Thymus (tissue), 11 donors: ENCODE measurements around the gene KCND1. TPM values are rescaled to one million over a fixed set of nuclear protein-coding genes. Genes with fewer than 3 reads are reported as not detected.
A peak's percentile ranks its signal among the peaks of the same experiment; 100 is the strongest.

Experiments
- DNase-seq, 9 donors: peaks; one replicate each; pipeline ENCODE4 v3.0.0-alpha.2; 2013; ENCODE audit warnings: low spot score in 9 of 9, low read depth in 6 of 9, missing footprints in 1 of 9
- H3K27ac ChIP-seq, 2 donors: one replicate each; pipeline ENCODE4 v1.5.1; 2013; ENCODE audit warnings: control low read depth in 1 of 2, low read depth in 1 of 2, low read length in 1 of 2, mild to moderate bottlenecking in 1 of 2, moderate library complexity in 1 of 2
- H3K27me3 ChIP-seq, 2 donors: one replicate each; pipeline ENCODE4 v1.5.1; 2013; ENCODE audit warnings: low read length in 1 of 2; ENCODE audit not compliant: control insufficient read depth in 2 of 2, insufficient read depth in 1 of 2
- H3K36me3 ChIP-seq, 2 donors: one replicate each; pipeline ENCODE4 v1.5.1; 2013; ENCODE audit warnings: low read length in 1 of 2, mild to moderate bottlenecking in 1 of 2, moderate library complexity in 1 of 2; ENCODE audit not compliant: control insufficient read depth in 2 of 2, insufficient read depth in 2 of 2
- H3K4me1 ChIP-seq, 2 donors: one replicate each; pipeline ENCODE4 v1.5.1; 2013; ENCODE audit warnings: low read length in 2 of 2; ENCODE audit not compliant: control insufficient read depth in 2 of 2, insufficient read depth in 2 of 2
- H3K4me3 ChIP-seq, 2 donors: one replicate each; pipeline ENCODE4 v1.5.1; 2013; ENCODE audit warnings: low read length in 2 of 2, control low read depth in 1 of 2, mild to moderate bottlenecking in 1 of 2
- H3K9me3 ChIP-seq, 2 donors: one replicate each; pipeline ENCODE4 v1.5.1; 2013; ENCODE audit warnings: low read length in 1 of 2, mild to moderate bottlenecking in 1 of 2; ENCODE audit not compliant: control insufficient read depth in 2 of 2, insufficient read depth in 1 of 2
- WGBS: extraction: QIAGEN DNeasy Blood & Tissue Kit; methylation state at CpG from one replicate; pipeline ENCODE4 v1.1.7; 2013; 5-methylcytosine and 5-hydroxymethylcytosine counted together
- polyA plus RNA-seq: library from polyadenylated mRNA; stranded (reverse); fragments of 200-250 nt; gene quantifications from one replicate; pipeline ENCODE4 v1.2.3, GENCODE V29; 2013
- total RNA-seq: library from RNA; stranded (reverse); fragments of 120-200 nt; gene quantifications from one replicate; pipeline ENCODE4 v1.2.4, GENCODE V29; 2013
- donor health status: healthy.

KCND1 gene
- total and polyA plus RNA-seq, 2 donors = 0.19 to 3.1 TPM

DNA sequence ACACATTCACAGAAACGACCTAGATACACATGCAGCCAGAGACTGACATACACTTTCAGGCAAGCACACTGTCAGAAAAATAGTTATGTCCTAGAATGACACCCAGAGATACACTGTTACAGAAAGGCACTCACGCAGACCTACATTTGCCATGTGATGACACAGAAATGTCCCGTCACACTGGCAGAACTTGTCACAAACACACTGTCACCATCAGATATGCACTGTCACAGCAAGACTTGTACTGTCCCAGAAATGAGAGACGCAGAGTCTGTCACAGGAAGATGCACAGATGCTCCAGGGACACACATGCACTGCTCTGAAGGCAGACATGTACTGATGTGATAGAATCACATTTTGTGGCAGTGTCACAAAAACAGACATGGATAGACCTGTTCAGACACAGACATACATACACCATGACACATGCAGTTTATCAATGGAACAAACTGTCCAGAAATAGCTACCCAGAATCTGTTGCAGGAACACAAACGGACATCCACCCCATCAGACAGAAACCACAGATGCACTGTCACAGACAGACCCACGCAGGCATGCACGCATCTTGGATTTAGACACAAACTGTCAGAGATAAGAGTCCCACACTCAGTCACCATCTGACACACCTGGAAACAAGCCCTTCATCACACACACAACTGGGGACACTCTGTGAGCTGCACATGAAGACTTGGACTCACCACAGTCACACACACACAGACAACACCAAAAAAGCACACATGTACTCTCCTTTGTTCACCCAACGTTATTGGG lies 51.5 kb downstream of the KCND1 start:
- Histone ChIP-seq H3K4me3 (peak overlapping the region; percentile 76 to 85), H3K36me3 (peaks cover 37% of the 10 kb centered on the region in 2 donors)

DNA sequence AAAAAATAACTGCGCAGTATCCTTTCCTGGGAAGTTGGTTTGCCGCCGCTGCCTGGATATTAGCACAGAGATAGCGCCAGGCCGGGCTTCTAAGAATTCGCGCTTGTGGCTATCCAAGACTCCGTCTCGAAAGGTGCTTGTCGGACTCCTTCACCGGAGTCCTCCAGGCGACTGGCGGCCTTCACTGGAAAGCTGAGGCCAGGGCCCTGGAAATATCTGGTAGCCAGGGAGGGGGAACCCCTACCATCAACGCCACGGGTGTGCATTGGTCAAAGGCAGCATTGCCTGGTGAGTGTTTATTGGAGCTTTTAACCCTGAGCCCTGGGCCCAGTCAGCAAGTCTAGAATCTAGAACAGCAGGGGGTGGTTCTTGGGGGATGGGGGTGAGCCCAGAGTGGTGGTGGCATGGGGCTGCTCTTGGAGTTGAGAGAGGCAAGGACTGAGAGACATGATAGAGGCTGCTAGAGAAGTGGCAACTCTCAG lies 52.2 kb downstream of the KCND1 start:
- WGBS = 2% methylated on average over 15 of the region's 15 CpGs
- H3K27me3 ChIP-seq = no peaks in the 10 kb centered on the region
- H3K4me3 ChIP-seq = peak overlapping the region; percentile 76 to 85
- peaks cover 17 to 51% of the 10 kb centered on the region in 2 donors for H3K4me1 ChIP-seq
- H3K9me3 ChIP-seq = peaks cover 0 to 10% of the 10 kb centered on the region in 2 donors
- H3K27ac ChIP-seq = peak overlapping the region; percentile 89 to 96
- DNase-seq = no peak
- peaks cover 37 to 39% of the 10 kb centered on the region in 2 donors for H3K36me3 ChIP-seq

More for the DNA sequence above, 51.5 kb downstream of the KCND1 start:
- Histone ChIP-seq H3K4me1 (peaks cover 17 to 47% of the 10 kb centered on the region in 2 donors), H3K27ac (peak overlapping the region; percentile 89 to 96), H3K27me3 (no peaks in the 10 kb centered on the region), H3K9me3 (peaks cover 0 to 10% of the 10 kb centered on the region in 2 donors)
- DNase-seq = peak in 2 of 9 donors; percentile 54 to 75
- 22% methylated on average over 8 of the region's 8 CpGs for WGBS

- peaks cover 36 to 39% of the 10 kb centered on the region in 2 donors for H3K36me3 ChIP-seq
Observed at GRCh38 chrX:48918643-48919340, 52.9 kb downstream of the KCND1 start, which contains the start of gene PIM2. Gene PIM2 (minus strand): TSS chrX:48919024. CDS start chrX:48918834, 190 bp downstream.

DNA sequence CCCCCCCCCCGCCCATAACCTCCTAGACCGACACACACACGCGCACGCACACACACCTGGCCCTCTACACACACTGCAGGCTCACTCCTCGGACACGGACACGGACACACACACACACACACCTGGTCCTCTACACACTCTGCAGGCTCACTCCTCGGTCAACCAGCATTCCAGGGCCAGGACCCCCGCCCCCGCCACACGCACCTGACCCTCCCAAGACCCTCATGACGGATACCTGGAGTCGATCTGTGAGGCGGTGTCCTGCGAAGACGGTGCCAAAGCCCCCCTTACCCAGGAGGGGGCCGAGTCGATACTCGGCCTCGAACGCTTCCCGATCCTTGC lies 53.4 kb downstream of the KCND1 start:
- WGBS = 1% methylated on average over 23 of the region's 23 CpGs
- Histone ChIP-seq H3K27ac (peak overlapping the region; percentile 86 to 91), H3K27me3 (no peaks in the 10 kb centered on the region), H3K9me3 (peaks cover 0 to 10% of the 10 kb centered on the region in 2 donors), H3K36me3 (peaks cover 34 to 39% of the 10 kb centered on the region in 2 donors), H3K4me3 (peak overlapping the region; percentile 76 to 85), H3K4me1 (peaks cover 17 to 54% of the 10 kb centered on the region in 2 donors)
- DNase-seq = no peak

More at GRCh38 chrX:48918643-48919340, 52.9 kb downstream of the KCND1 start, which contains the start of gene PIM2:
- Histone ChIP-seq H3K9me3 (peaks cover 0 to 10% of the 10 kb centered on the region in 2 donors), H3K4me3 (peak within 1 kb of the TSS; percentile 76 to 85), H3K27me3 (no peaks in the 10 kb centered on the region), H3K4me1 (peaks cover 17 to 54% of the 10 kb centered on the region in 2 donors), H3K27ac (peak within 1 kb of the TSS; percentile 91 to 96)
- peak; percentile 76 to 96 (median 87) for DNase-seq
- WGBS = under 1% methylated on average over 55 of the region's 55 CpGs

DNA sequence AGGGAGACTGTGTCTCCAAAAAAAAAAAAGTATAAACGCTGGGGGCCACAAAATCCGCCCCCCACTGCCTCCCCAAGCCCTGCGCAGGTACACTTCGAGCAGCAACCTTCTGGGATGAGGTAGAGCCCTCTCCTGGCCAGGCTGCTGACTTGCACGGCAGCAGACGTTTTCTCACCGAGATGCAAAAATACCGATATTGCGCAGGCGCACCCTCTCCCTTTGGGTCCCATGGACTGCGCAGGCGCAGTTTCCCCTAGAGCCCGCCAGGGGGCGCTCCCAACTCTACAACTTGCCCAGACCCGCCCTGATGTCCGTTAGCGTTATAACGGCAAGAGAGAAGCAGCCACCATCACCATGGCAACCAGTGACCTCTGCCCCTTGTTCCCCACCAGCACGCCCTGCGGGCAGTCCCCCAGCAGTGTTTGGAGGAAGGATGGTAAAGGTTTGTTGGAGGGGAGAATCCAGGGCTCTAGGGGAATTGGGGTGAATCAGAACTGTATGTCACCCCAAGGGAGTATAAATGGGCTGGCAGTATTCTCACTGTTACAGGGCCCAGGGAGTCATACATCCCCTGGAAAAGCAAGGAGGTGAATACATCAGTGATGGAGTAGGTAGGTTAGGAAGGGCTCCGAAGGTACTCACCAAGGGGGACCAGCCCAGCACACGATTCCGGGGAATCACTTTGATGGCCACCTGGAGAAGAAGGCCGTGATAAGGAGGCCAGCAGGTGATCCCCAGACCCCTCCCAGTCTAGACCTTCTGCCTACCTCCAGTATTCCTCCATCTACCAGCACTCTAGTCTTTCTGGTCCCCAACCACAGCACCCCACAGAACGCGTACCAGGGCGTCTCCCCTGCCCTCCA lies 54.3 kb downstream of the KCND1 start:
- peak in 8 of 9 donors; percentile 70 to 93 (median 80) for DNase-seq
- no peaks in the 10 kb centered on the region for H3K27me3 ChIP-seq
- peak overlapping the region; percentile 76 to 85 for H3K4me3 ChIP-seq
- H3K27ac ChIP-seq = peak overlapping the region; percentile 86 to 91
- peaks cover 29 to 33% of the 10 kb centered on the region in 2 donors for H3K36me3 ChIP-seq
- 17% methylated on average over 27 of the region's 27 CpGs for WGBS
- H3K4me1 ChIP-seq = peaks cover 17 to 55% of the 10 kb centered on the region in 2 donors
- peaks cover 0 to 10% of the 10 kb centered on the region in 2 donors for H3K9me3 ChIP-seq

DNA sequence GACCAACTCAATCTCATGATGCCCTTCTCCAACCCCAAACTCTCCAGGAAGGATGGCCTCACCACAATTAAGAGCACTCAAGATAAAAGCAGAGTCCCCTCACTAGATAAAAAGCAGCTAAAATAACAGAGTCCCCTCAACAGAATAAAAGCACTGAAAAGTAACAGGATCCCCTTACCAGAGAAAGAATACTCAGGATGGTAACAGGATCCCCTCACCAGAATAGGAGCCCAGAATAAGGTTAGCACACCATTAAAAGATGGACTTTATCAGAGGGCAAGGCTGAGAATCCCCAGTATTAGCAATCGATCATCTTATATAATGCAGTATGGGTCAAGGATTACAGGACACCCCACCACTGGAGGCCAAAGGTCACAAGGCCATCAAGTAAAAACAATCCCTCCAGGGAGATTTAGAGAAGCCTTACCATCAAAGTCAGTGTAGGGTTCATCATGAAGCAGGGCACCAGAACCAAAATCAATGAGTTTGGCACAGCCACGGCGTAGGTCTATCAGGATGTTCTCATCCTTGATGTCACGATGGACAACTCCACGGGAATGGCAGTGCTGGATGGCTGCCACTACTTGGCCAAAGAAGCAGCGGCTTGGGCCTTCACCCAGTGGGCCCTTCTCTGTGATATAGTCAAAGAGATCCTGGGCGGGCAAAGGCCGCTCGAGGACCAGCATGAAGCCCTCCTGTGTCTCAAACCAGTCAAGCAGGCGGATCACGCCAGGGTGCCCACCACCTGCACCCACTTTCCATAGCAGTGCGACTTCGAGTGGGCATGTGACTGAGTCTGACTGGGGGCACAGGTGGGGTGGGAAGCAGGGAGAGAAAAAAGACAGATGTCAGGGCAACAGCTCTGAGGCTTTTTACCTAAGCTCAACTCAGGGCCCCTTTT lies 56.8 kb downstream of the KCND1 start:
- H3K27ac ChIP-seq = no peak overlapping the region
- H3K4me1 ChIP-seq = peaks cover 12 to 43% of the 10 kb centered on the region in 2 donors
- H3K9me3 ChIP-seq = peaks cover 0 to 10% of the 10 kb centered on the region in 2 donors
- no peaks in the 10 kb centered on the region for H3K27me3 ChIP-seq
- H3K36me3 ChIP-seq = peaks cover 20 to 30% of the 10 kb centered on the region in 2 donors
- 95% methylated on average over 13 of the region's 13 CpGs for WGBS
- H3K4me3 ChIP-seq = no peak overlapping the region
- DNase-seq = no peak

- H3K27ac ChIP-seq = no peak overlapping the region
- no peak for DNase-seq
- H3K4me3 ChIP-seq = no peak overlapping the region
- peaks cover 20 to 30% of the 10 kb centered on the region in 2 donors for H3K36me3 ChIP-seq
- no peaks in the 10 kb centered on the region for H3K27me3 ChIP-seq
- WGBS = 98% methylated on average over 5 of the region's 5 CpGs
- peaks cover 0 to 5% of the 10 kb centered on the region in 2 donors for H3K9me3 ChIP-seq
- H3K4me1 ChIP-seq = peaks cover 10 to 36% of the 10 kb centered on the region in 2 donors
Observed at GRCh38 chrX:48913605-48914366, 57.9 kb downstream of the KCND1 start.
